Smooth muscle cell of the coronary artery (primary cell): ENCODE data around the gene ARRDC1. TPM values are rescaled to one million over a fixed set of nuclear protein-coding genes. Genes with fewer than 3 reads are reported as not detected.

ENCODE experiments used
- total RNA-seq: library from RNA; depleted of rRNA; stranded (reverse); fragments of >200 nt; gene quantifications from 2 replicates; pipeline ENCODE4 v1.2.3, GENCODE V29; 2014; ENCODE audit warnings: low replicate concordance

Gene ARRDC1
- total RNA-seq = 14.7 and 15.6 TPM in 2 replicates

GRCh38 chr9:137605121-137606004 lies at the start of gene ARRDC1:
Gene ARRDC1, plus strand, starts transcription at chr9:137605686. Its CDS starts 32 bp downstream, at chr9:137605718.

GRCh38 chr9:137578518-137579258 lies 26.8 kb upstream of the ARRDC1 start, which contains the start of gene DPH7:
Gene DPH7, minus strand, starts transcription at chr9:137578925. Its CDS starts 148 bp downstream, at chr9:137578777.

GRCh38 chr9:137590469-137591383 lies 14.8 kb upstream of the ARRDC1 start, which contains the start of gene ZMYND19:
Gene ZMYND19, minus strand, starts transcription at chr9:137590512. Its CDS starts 249 bp downstream, at chr9:137590263.

GRCh38 chr9:137618105-137619067 lies 12.9 kb downstream of the ARRDC1 start, which contains the start of gene EHMT1:
Gene EHMT1, plus strand, starts transcription at chr9:137619005. Its CDS starts 24 bp downstream, at chr9:137619029.

Other genes starting within 250 kb of the ARRDC1 start
- gene EXD3, start 182.5 kb upstream of the ARRDC1 start, total RNA-seq = 8.3 and 13.5 TPM in 2 replicates
- 0.38 and 0.47 TPM in 2 replicates for gene NOXA1, start 182.3 kb upstream of the ARRDC1 start, total RNA-seq
- gene ENTPD8, start 164.3 kb upstream of the ARRDC1 start, total RNA-seq = 0.15 TPM in 1 of 2 replicates, not detected in the other
- 9.6 and 18.9 TPM in 2 replicates for gene NSMF, start 146.4 kb upstream of the ARRDC1 start, total RNA-seq
- gene PNPLA7, start 55.3 kb upstream of the ARRDC1 start, total RNA-seq = 0.60 and 4.1 TPM in 2 replicates
- 19.1 and 73.5 TPM in 2 replicates for gene MRPL41, start 53.8 kb upstream of the ARRDC1 start, total RNA-seq
- gene DPH7, start 26.8 kb upstream of the ARRDC1 start, total RNA-seq = 14.0 and 18.9 TPM in 2 replicates
- 11.1 and 15.9 TPM in 2 replicates for gene ZMYND19, start 15.2 kb upstream of the ARRDC1 start, total RNA-seq
- 40.7 and 64.4 TPM in 2 replicates for gene EHMT1, start 13.3 kb downstream of the ARRDC1 start, total RNA-seq